AG09319 (cell line): ENCODE results near the gene KRT72.

Source experiments
- DNase-seq: peaks from one replicate; pipeline ENCODE4 v3.0.0-alpha.2; 2010; ENCODE audit warnings: low read depth; ENCODE audit errors: extremely low read depth
- TF ChIP-seq, protein P1 (sequence below): IDR thresholded peaks from 2 replicates; pipeline ENCODE4 v1.5.1; 2011; ENCODE audit warnings: low read depth, mild to moderate bottlenecking, inconsistent platforms, low read length, moderate library complexity

Gene KRT72

DNA sequence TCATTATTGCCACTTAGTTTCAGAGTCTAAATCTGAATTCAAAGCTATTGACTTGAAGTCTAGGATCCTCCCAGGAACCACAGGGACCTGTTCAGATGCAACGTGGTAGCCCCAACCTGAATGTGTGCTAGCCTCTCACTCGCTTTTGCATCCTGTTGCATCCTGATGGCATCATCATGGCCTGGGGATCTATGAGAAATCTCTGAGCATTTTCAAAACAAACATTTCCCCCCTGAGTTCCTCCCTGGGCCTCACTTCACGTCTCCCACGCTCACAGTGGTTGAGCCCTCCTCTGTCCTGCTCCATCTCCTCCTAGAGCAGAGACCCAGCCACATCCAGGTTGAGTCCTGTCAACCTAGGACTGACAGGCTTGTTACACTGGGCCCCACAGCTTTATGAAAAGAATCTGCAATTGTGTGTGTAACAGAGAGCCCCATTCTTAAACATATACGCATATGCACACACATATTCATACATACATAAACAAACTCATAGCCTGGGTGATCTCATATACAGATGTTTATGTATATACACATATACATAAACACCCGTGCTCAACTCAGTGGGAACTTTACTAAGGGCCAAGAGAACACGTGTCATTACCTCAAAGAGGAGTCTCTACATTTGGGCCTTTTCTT lies 5.4 kb upstream of the KRT72 start:
- DNase-seq: no peak
- TF ChIP-seq, protein P1, sequence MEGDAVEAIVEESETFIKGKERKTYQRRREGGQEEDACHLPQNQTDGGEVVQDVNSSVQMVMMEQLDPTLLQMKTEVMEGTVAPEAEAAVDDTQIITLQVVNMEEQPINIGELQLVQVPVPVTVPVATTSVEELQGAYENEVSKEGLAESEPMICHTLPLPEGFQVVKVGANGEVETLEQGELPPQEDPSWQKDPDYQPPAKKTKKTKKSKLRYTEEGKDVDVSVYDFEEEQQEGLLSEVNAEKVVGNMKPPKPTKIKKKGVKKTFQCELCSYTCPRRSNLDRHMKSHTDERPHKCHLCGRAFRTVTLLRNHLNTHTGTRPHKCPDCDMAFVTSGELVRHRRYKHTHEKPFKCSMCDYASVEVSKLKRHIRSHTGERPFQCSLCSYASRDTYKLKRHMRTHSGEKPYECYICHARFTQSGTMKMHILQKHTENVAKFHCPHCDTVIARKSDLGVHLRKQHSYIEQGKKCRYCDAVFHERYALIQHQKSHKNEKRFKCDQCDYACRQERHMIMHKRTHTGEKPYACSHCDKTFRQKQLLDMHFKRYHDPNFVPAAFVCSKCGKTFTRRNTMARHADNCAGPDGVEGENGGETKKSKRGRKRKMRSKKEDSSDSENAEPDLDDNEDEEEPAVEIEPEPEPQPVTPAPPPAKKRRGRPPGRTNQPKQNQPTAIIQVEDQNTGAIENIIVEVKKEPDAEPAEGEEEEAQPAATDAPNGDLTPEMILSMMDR: no peak

DNA sequence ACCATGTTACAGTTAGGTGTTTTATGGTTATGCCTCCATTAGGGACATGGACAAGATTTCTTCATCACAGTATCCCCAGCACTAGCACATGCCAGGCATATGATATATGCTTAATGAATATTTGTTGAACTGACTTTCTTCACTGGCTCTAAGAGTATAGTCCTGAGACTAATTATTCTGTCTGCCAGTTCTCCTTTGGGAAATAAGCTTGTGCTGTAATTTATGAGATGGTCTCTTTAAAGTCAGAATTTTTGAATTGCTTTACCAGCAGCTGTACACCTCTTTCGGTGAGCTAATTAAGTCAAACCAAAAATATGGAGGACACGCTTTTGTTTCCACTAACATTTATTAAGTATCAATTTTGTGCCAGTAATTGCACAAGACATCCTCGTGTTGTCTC lies 4.8 kb upstream of the KRT72 start:
- TF ChIP-seq, protein P1: no peak
- DNase-seq: no peak

DNA sequence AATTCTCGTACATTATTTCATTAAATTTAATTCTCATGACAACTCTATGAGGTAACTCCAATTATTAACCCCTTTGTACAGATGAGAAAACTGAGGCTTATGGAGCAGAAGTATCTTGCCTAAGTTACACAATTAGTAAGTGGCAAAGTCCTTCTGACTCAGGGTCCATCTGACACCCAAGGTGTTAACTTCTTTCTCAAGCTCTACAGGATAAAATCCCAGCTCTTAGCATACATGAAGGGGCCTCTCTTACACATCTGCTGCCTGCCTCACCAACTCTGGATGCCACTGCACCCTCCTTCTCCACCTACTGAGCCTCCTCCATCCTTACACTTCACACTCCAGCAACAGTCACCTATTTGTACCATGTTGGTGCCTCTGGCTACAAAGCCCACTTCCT lies 4.3 kb upstream of the KRT72 start:
- DNase-seq: no peak
- TF ChIP-seq, protein P1: no peak

DNA sequence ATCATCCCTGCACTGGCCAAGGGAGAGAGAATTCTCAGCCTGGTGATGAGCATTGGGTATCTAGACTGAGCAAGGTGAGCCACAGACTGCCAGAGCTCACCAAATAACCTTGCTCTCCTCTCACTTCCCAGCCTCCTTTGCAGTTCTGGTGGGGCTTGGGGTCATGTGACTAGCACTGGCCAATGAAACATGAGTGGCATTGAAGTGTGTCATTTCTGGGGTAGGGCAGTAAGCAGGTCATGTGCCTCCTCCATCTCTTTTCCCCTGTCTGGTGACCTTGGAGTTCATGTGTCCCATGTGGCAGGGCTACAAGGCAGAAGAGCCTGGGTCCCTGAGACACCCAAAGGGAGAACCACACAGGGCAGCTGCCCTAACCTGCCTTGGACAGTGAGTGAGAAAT lies 3.6 kb upstream of the KRT72 start:
- no peak for DNase-seq
- TF ChIP-seq, protein P1: no peak

DNA sequence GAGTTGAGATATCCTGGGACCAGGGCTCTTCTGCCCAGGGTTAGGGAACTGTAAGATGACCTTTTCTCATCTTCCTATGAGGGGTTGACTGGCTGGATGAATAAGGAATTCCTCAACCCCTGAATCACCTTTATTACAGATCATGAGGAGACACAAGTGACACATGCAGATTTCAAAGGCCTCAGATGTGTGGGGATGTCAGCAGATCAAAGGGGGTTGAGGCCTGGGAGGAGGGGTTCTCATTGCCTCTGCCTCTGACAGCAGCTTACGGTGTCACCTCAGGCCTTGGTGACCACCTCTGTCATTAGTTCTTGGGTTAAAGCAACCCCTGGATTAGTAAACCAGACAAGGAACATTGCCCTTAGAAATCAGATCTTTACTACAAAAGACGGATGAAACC lies 2.1 kb upstream of the KRT72 start:
- no peak for DNase-seq

DNA sequence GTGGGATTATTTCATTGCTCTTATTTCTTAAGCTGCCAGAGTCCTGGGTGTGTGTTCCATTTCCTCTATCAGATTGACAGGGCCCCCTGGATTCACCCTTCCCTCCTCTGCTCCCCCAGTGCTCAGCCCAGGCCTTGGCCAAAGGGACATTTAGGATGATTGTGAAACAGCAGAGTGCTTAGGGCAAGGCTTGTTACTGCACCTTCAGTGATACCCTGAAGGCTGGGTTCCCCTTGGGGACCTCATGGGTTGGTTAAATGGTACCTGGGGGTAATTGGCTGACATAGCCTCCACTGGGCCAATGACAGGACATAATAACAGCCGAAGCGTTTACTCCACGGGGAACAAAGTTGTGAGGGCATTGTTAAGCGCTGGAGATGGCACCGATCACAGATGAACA lies 1.3 kb upstream of the KRT72 start:
- TF ChIP-seq, protein P1: no peak
- DNase-seq: no peak

More for the DNA sequence above, 2.1 kb upstream of the KRT72 start:
- TF ChIP-seq, protein P1: no peak

DNA sequence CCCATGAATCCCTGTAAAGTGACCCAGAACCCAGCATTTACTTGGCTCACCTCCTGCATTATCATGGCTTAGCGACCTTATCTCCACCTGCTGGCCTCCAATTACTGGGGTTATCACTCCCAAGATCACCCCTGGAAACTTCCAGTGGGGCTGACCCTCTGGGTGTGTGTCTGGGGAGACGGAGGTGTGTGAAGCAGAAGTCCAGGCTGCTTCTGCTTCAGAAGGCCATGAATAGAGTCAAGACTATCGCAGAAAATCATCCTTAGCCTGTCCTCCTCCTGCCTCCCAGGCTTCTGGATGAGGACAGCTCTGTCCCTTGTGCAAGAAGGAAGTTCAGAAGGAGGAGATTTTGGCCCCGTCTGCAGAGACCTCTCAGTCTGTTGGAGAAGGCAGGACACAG lies 408 bp upstream of the KRT72 start:
- TF ChIP-seq, protein P1: no peak
- no peak for DNase-seq
